HG02852 (cell line): ENCODE data around the gene CTCFL.

ENCODE experiments used
- ATAC-seq: cut with Tn5 transposase; IDR thresholded peaks from one replicate; pipeline ENCODE4 v1.9.1; 2021; ENCODE audit warnings: mild to moderate bottlenecking, moderate library complexity; ENCODE audit not compliant: unreplicated experiment

CTCFL gene

GRCh38 chr20:57468523-57469417 lies 56.2 kb downstream of the CTCFL start:
- ATAC-seq = no peak

GRCh38 chr20:57467742-57468141 lies 57.2 kb downstream of the CTCFL start:
- no peak for ATAC-seq

- ATAC-seq = no peak
Observed at GRCh38 chr20:57465943-57466342, 59.0 kb downstream of the CTCFL start.

- no peak for ATAC-seq
Observed at GRCh38 chr20:57465486-57465885, 59.5 kb downstream of the CTCFL start.

GRCh38 chr20:57464642-57465211 lies 60.2 kb downstream of the CTCFL start:
- no peak for ATAC-seq

GRCh38 chr20:57462781-57463180 lies 62.2 kb downstream of the CTCFL start:
- ATAC-seq = no peak

- no peak for ATAC-seq
Observed at GRCh38 chr20:57461726-57462125, 63.2 kb downstream of the CTCFL start.

GRCh38 chr20:57460781-57461465 lies 64.0 kb downstream of the CTCFL start:
- no peak for ATAC-seq

- no peak for ATAC-seq
Observed at GRCh38 chr20:57459897-57460296, 65.0 kb downstream of the CTCFL start.

GRCh38 chr20:57459278-57459677 lies 65.7 kb downstream of the CTCFL start:
- ATAC-seq = no peak

GRCh38 chr20:57458400-57459160 lies 66.4 kb downstream of the CTCFL start:
- no peak for ATAC-seq

GRCh38 chr20:57457243-57458095 lies 67.5 kb downstream of the CTCFL start:
- ATAC-seq = no peak

GRCh38 chr20:57456116-57456515 lies 68.8 kb downstream of the CTCFL start:
- ATAC-seq = no peak

- ATAC-seq = no peak
Observed at GRCh38 chr20:57455386-57455785, 69.6 kb downstream of the CTCFL start.

- no peak for ATAC-seq
Observed at GRCh38 chr20:57451795-57452661, 72.9 kb downstream of the CTCFL start.

- ATAC-seq = no peak
Observed at GRCh38 chr20:57451431-57451794, 73.5 kb downstream of the CTCFL start.

- no peak for ATAC-seq
Observed at GRCh38 chr20:57450931-57451330, 74.0 kb downstream of the CTCFL start.

GRCh38 chr20:57450419-57450818 lies 74.5 kb downstream of the CTCFL start:
- ATAC-seq = peak; percentile 80
